Measurements from ENCODE around the gene MAP3K5.

The MAP3K5 gene

GRCh38 chr6:136798044-136798443, 5.8 kb upstream of the MAP3K5 start:
- no peak overlapping the region for H3K27ac ChIP-seq
- no peaks in the 10 kb centered on the region for H3K27me3 ChIP-seq
- no peak overlapping the region for H3K4me3 ChIP-seq (ENCODE audit: low read depth in 1 of 2, low read length in 1 of 2)
- no peaks in the 10 kb centered on the region for H3K36me3 ChIP-seq
- H3K4me1 ChIP-seq (ENCODE audit: control insufficient read depth in 1 of 2, insufficient read depth in 1 of 2, low read depth in 1 of 2, low read length in 1 of 2): peaks cover 6 to 7% of the 10 kb centered on the region in 2 experiments
- no peak for TF ChIP-seq CTCF (IDR thresholded peaks at IDR 0.05)
- H3K9me3 ChIP-seq: no peaks in the 10 kb centered on the region

- TF ChIP-seq CTCF (IDR thresholded peaks at IDR 0.05): no peak
- H3K36me3 ChIP-seq: no peaks in the 10 kb centered on the region
- no peak overlapping the region for H3K4me3 ChIP-seq (ENCODE audit: low read depth in 1 of 2, low read length in 1 of 2)
- no peaks in the 10 kb centered on the region for H3K9me3 ChIP-seq
- H3K4me1 ChIP-seq (ENCODE audit: control insufficient read depth in 1 of 2, insufficient read depth in 1 of 2, low read depth in 1 of 2, low read length in 1 of 2): peaks cover 9 to 13% of the 10 kb centered on the region in 2 experiments
- no peak overlapping the region for H3K27ac ChIP-seq
- H3K27me3 ChIP-seq: no peaks in the 10 kb centered on the region
Measured at GRCh38 chr6:136795996-136796395, 3.7 kb upstream of the MAP3K5 start.

GRCh38 chr6:136795386-136795785, 3.1 kb upstream of the MAP3K5 start:
- H3K27ac ChIP-seq: no peak overlapping the region
- H3K27me3 ChIP-seq: no peaks in the 10 kb centered on the region
- H3K4me1 ChIP-seq (ENCODE audit: control insufficient read depth in 1 of 2, insufficient read depth in 1 of 2, low read depth in 1 of 2, low read length in 1 of 2): peaks cover 15 to 19% of the 10 kb centered on the region in 2 experiments
- H3K36me3 ChIP-seq: no peaks in the 10 kb centered on the region
- TF ChIP-seq CTCF (IDR thresholded peaks at IDR 0.05): no peak
- H3K4me3 ChIP-seq (ENCODE audit: low read depth in 1 of 2, low read length in 1 of 2): no peak overlapping the region
- H3K9me3 ChIP-seq: no peaks in the 10 kb centered on the region

- no peaks in the 10 kb centered on the region for H3K27me3 ChIP-seq
- no peaks in the 10 kb centered on the region for H3K36me3 ChIP-seq
- H3K27ac ChIP-seq: peak overlapping the region; percentile 91
- no peaks in the 10 kb centered on the region for H3K9me3 ChIP-seq
- peak overlapping the region; percentile 90 to 96 for H3K4me3 ChIP-seq (ENCODE audit: low read depth in 1 of 2, low read length in 1 of 2)
- no peak for TF ChIP-seq CTCF (IDR thresholded peaks at IDR 0.05)
- peaks cover 35 to 39% of the 10 kb centered on the region in 2 experiments for H3K4me1 ChIP-seq (ENCODE audit: control insufficient read depth in 1 of 2, insufficient read depth in 1 of 2, low read depth in 1 of 2, low read length in 1 of 2)
Measured at GRCh38 chr6:136793363-136793762, 1.1 kb upstream of the MAP3K5 start.

- no peak for TF ChIP-seq CTCF (IDR thresholded peaks at IDR 0.05)
- H3K4me1 ChIP-seq (ENCODE audit: control insufficient read depth in 1 of 2, insufficient read depth in 1 of 2, low read depth in 1 of 2, low read length in 1 of 2): peaks cover 49 to 52% of the 10 kb centered on the region in 2 experiments
Measured at GRCh38 chr6:136792095-136792409, 225 bp downstream of the MAP3K5 start.

More at GRCh38 chr6:136792095-136792409, 225 bp downstream of the MAP3K5 start:
- no peaks in the 10 kb centered on the region for H3K27me3 ChIP-seq
- H3K9me3 ChIP-seq: no peaks in the 10 kb centered on the region
- peak overlapping the region; percentile 90 to 96 for H3K4me3 ChIP-seq (ENCODE audit: low read depth in 1 of 2, low read length in 1 of 2)
- no peaks in the 10 kb centered on the region for H3K36me3 ChIP-seq
- H3K27ac ChIP-seq: peak overlapping the region; percentile 91

Data from neutrophil (primary cell).